Neuronal stem cell (in vitro differentiated cells): Measurements from ENCODE around the gene P3H2.
"Not testable (repeated sequence)": the region's sequence is repeated elsewhere in the genome, so short reads cannot be mapped to it uniquely, and the experiment has no call there.

ENCODE experiments used
- DNase-seq: peaks from one replicate; pipeline ENCODE4 v3.0.0-alpha.2; 2013; ENCODE audit warnings: low spot score
- H2AFZ ChIP-seq: one replicate; pipeline ENCODE4 v1.6.1; 2013; ENCODE audit warnings: mild to moderate bottlenecking, low read length, inconsistent platforms
- H2AK5ac ChIP-seq: 2 replicates; pipeline ENCODE4 v1.6.1; 2013; ENCODE audit warnings: low read depth, mild to moderate bottlenecking, inconsistent platforms, low read length, moderate library complexity, mixed read lengths
- H2BK120ac ChIP-seq: 2 replicates; pipeline ENCODE4 v1.6.1; 2013; ENCODE audit warnings: low read depth, mild to moderate bottlenecking, inconsistent platforms, low read length, moderate library complexity, mixed read lengths
- H2BK12ac ChIP-seq: one replicate; pipeline ENCODE4 v1.6.1; 2013; ENCODE audit warnings: low read length, inconsistent platforms
- H2BK15ac ChIP-seq: 2 replicates; pipeline ENCODE4 v1.6.1; 2013; ENCODE audit warnings: mild to moderate bottlenecking, low read length, inconsistent platforms, mixed read lengths
- H2BK5ac ChIP-seq: one replicate; pipeline ENCODE4 v1.6.1; 2013; ENCODE audit warnings: inconsistent platforms, mild to moderate bottlenecking, low read length, moderate library complexity
- H3K14ac ChIP-seq: one replicate; pipeline ENCODE4 v1.6.1; 2013; ENCODE audit warnings: low read length, inconsistent platforms
- H3K18ac ChIP-seq: 2 replicates; pipeline ENCODE4 v1.6.1; 2013; ENCODE audit warnings: low read length, inconsistent platforms
- H3K23ac ChIP-seq: 2 replicates; pipeline ENCODE4 v1.6.1; 2013; ENCODE audit warnings: low read depth, mild to moderate bottlenecking, mixed read lengths, low read length, inconsistent platforms; ENCODE audit not compliant: poor library complexity
- H3K27ac ChIP-seq: replicated peaks from 3 replicates; pipeline ENCODE4 v1.5.1; 2013; ENCODE audit warnings: low read length, inconsistent platforms
- H3K27me3 ChIP-seq, 3 experiments: 2 replicates each; pipeline ENCODE4 v1.6.1; 2013; ENCODE audit warnings: low read length in 3 of 3, mild to moderate bottlenecking in 2 of 3, inconsistent platforms in 1 of 3, low read depth in 1 of 3, mixed read lengths in 1 of 3, moderate library complexity in 1 of 3; ENCODE audit not compliant: control insufficient read depth in 3 of 3, insufficient read depth in 3 of 3
- H3K36me3 ChIP-seq, 2 donors: replicated peaks in 1 of 2; 2 replicates each; pipeline ENCODE4 v1.6.1; 2013; ENCODE audit warnings: low read length in 2 of 2; ENCODE audit not compliant: control insufficient read depth in 2 of 2, insufficient read depth in 2 of 2
- H3K4ac ChIP-seq: 2 replicates; pipeline ENCODE4 v1.6.1; 2013; ENCODE audit warnings: inconsistent platforms, mild to moderate bottlenecking, low read length, moderate library complexity
- H3K4me1 ChIP-seq, 2 donors: 1 replicate in 1 of 2; 2 replicates in 1 of 2; pipeline ENCODE4 v1.6.1; 2013; ENCODE audit warnings: low read length in 2 of 2, low read depth in 1 of 2; ENCODE audit not compliant: control insufficient read depth in 2 of 2, insufficient read depth in 1 of 2
- H3K4me2 ChIP-seq: one replicate; pipeline ENCODE4 v1.6.1; 2013; ENCODE audit warnings: mild to moderate bottlenecking, low read length, inconsistent platforms; ENCODE audit not compliant: insufficient read depth, poor library complexity, severe bottlenecking
- H3K4me3 ChIP-seq, 2 donors: 2 replicates each; pipeline ENCODE4 v1.5.1; 2013; ENCODE audit warnings: low read length in 2 of 2, mild to moderate bottlenecking in 2 of 2, inconsistent platforms in 1 of 2, moderate library complexity in 1 of 2
- H3K79me1 ChIP-seq: one replicate; pipeline ENCODE4 v1.6.1; 2013; ENCODE audit warnings: low read depth, mild to moderate bottlenecking, inconsistent platforms, low read length, moderate library complexity
- H3K9ac ChIP-seq: one replicate; pipeline ENCODE4 v1.6.1; 2013; ENCODE audit warnings: mild to moderate bottlenecking, low read depth, low read length, inconsistent platforms; ENCODE audit not compliant: poor library complexity
- H3K9me3 ChIP-seq, 2 donors: replicated peaks in 1 of 2; 2 replicates each; pipeline versions ENCODE3 to v1.6.1; 2013; ENCODE audit warnings: low read length in 2 of 2, mild to moderate bottlenecking in 2 of 2, inconsistent platforms in 1 of 2, low read depth in 1 of 2, mixed read lengths in 1 of 2, moderate library complexity in 1 of 2; ENCODE audit not compliant: control insufficient read depth in 2 of 2, insufficient read depth in 1 of 2
- H4K8ac ChIP-seq: one replicate; pipeline ENCODE4 v1.6.1; 2013; ENCODE audit warnings: low read depth, mild to moderate bottlenecking, inconsistent platforms, low read length, moderate library complexity
- H4K91ac ChIP-seq: one replicate; pipeline ENCODE4 v1.6.1; 2013; ENCODE audit warnings: low read length, low read depth, mild to moderate bottlenecking, inconsistent platforms; ENCODE audit not compliant: poor library complexity
- WGBS, 2 donors: extraction: QIAGEN DNeasy Blood & Tissue Kit; methylation state at CpG; one replicate each; pipeline ENCODE4 v1.1.7; 2013; ENCODE audit warnings: missing lambda C conversion rate in 2 of 2, mixed read lengths in 1 of 2; ENCODE audit not compliant: insufficient read length in 2 of 2, insufficient replicate concordance in 1 of 2; ENCODE audit errors: extremely low coverage in 2 of 2; 5-methylcytosine and 5-hydroxymethylcytosine counted together

The P3H2 gene

GRCh38 chr3:190074817-190075216 is 45.9 kb downstream of the P3H2 start:
- Histone ChIP-seq H3K4me3 (no peak overlapping the region), H2AFZ (no peak overlapping the region), H2AK5ac (no peak overlapping the region), H3K9ac (no peak overlapping the region), H3K4me2 (no peak overlapping the region), H2BK12ac (no peak overlapping the region), H4K8ac (no peak overlapping the region), H3K4me1 (peaks cover 8 to 23% of the 10 kb centered on the region in 2 donors), H3K18ac (no peak overlapping the region), H3K79me1 (no peaks in the 10 kb centered on the region), H3K14ac (no peak overlapping the region), H3K23ac (no peak overlapping the region), H4K91ac (no peak overlapping the region), H2BK120ac (no peak overlapping the region), H3K9me3 (no peaks in the 10 kb centered on the region), H3K27me3 (no peaks in the 10 kb centered on the region), H3K36me3 (no peaks in the 10 kb centered on the region), H2BK5ac (no peak overlapping the region), H3K27ac (no peak overlapping the region), H3K4ac (no peak overlapping the region), H2BK15ac (no peak overlapping the region)
- DNase-seq: no peak
- WGBS, 2 donors: no CpG with 5 or more reads among the region's 2 CpGs

- no CpG with 5 or more reads among the region's 6 CpGs for WGBS, 2 donors
- Histone ChIP-seq H2BK5ac (no peak overlapping the region), H2AFZ (no peak overlapping the region), H3K79me1 (no peaks in the 10 kb centered on the region), H2AK5ac (peak overlapping the region; percentile 58), H3K36me3 (no peaks in the 10 kb centered on the region), H2BK15ac (no peak overlapping the region), H3K9me3 (no peaks in the 10 kb centered on the region), H4K91ac (no peak overlapping the region), H3K27me3 (no peaks in the 10 kb centered on the region), H2BK12ac (no peak overlapping the region), H3K27ac (no peak overlapping the region), H4K8ac (no peak overlapping the region), H3K4ac (no peak overlapping the region), H3K4me3 (no peak overlapping the region), H3K9ac (no peak overlapping the region), H3K4me1 (peaks cover 8 to 23% of the 10 kb centered on the region in 2 donors), H3K23ac (peak overlapping the region; percentile 58), H3K4me2 (no peak overlapping the region), H2BK120ac (no peak overlapping the region), H3K14ac (no peak overlapping the region), H3K18ac (no peak overlapping the region)
- DNase-seq: no peak
Observed at GRCh38 chr3:190073264-190074008, 47.3 kb downstream of the P3H2 start.

GRCh38 chr3:190072856-190073255 is 47.8 kb downstream of the P3H2 start:
- no CpG with 5 or more reads among the region's 1 CpG for WGBS, 2 donors
- H2BK120ac ChIP-seq: no peak overlapping the region
- no peak overlapping the region for H4K8ac ChIP-seq
- no peaks in the 10 kb centered on the region for H3K9me3 ChIP-seq
- no peak for DNase-seq
- no peak overlapping the region for H2BK15ac ChIP-seq
- H3K4me3 ChIP-seq: no peak overlapping the region
- no peak overlapping the region for H3K4ac ChIP-seq
- H3K4me2 ChIP-seq: no peak overlapping the region
- no peaks in the 10 kb centered on the region for H3K36me3 ChIP-seq
- no peak overlapping the region for H3K27ac ChIP-seq
- no peak overlapping the region for H2BK5ac ChIP-seq
- no peak overlapping the region for H3K9ac ChIP-seq
- no peak overlapping the region for H3K23ac ChIP-seq
- H3K18ac ChIP-seq: no peak overlapping the region
- H3K4me1 ChIP-seq: peaks cover 8 to 20% of the 10 kb centered on the region in 2 donors
- H3K79me1 ChIP-seq: no peaks in the 10 kb centered on the region
- no peaks in the 10 kb centered on the region for H3K27me3 ChIP-seq
- H2AK5ac ChIP-seq: no peak overlapping the region
- no peak overlapping the region for H4K91ac ChIP-seq
- no peak overlapping the region for H2AFZ ChIP-seq
- no peak overlapping the region for H3K14ac ChIP-seq
- H2BK12ac ChIP-seq: no peak overlapping the region

- H3K23ac ChIP-seq, H2AK5ac ChIP-seq, H2AFZ ChIP-seq, H3K27ac ChIP-seq, H2BK120ac ChIP-seq, H3K9me3 ChIP-seq, H2BK12ac ChIP-seq, H3K14ac ChIP-seq, H2BK5ac ChIP-seq, H4K91ac ChIP-seq, H3K4me2 ChIP-seq, DNase-seq, H3K79me1 ChIP-seq, H4K8ac ChIP-seq, H3K9ac ChIP-seq, H3K18ac ChIP-seq, H3K36me3 ChIP-seq, H3K4me3 ChIP-seq, H3K4ac ChIP-seq, H3K27me3 ChIP-seq, H2BK15ac ChIP-seq: not testable (repeated sequence)
- peaks cover 5 to 13% of the 10 kb centered on the region in 2 donors for H3K4me1 ChIP-seq
- no CpG with 5 or more reads among the region's 9 CpGs for WGBS, 2 donors
Observed at GRCh38 chr3:190071921-190072320, 48.8 kb downstream of the P3H2 start.
